Liver (tissue), 3 donors: Measurements from ENCODE around the gene PPFIBP1.

Experiments
- FOXA2 ChIP-seq: IDR thresholded peaks from 2 replicates; pipeline ENCODE4 v1.6.1; 2016; ENCODE audit warnings: antibody characterized with exemption
- TAF1 ChIP-seq: conservative IDR thresholded peaks from 2 replicates; pipeline ENCODE4 v1.6.1; 2016; ENCODE audit warnings: antibody characterized with exemption, mild to moderate bottlenecking
- YY1 ChIP-seq: IDR thresholded peaks from 2 replicates; pipeline ENCODE4 v1.6.1; 2016; ENCODE audit warnings: antibody characterized with exemption, mild to moderate bottlenecking
- TF ChIP-seq, protein P1 (sequence below): IDR thresholded peaks from 2 replicates; pipeline ENCODE4 v1.6.1; 2016; ENCODE audit warnings: antibody characterized with exemption
- TF ChIP-seq, protein P2 (sequence below): fragments of 150-350 bp; IDR thresholded peaks from 2 replicates; pipeline ENCODE4 v1.5.1; 2017; ENCODE audit warnings: improper control_type of control experiment, low read depth, low read length; ENCODE audit not compliant: missing input control
- donor health status: healthy.
- donor health status: healthy.

DNA sequence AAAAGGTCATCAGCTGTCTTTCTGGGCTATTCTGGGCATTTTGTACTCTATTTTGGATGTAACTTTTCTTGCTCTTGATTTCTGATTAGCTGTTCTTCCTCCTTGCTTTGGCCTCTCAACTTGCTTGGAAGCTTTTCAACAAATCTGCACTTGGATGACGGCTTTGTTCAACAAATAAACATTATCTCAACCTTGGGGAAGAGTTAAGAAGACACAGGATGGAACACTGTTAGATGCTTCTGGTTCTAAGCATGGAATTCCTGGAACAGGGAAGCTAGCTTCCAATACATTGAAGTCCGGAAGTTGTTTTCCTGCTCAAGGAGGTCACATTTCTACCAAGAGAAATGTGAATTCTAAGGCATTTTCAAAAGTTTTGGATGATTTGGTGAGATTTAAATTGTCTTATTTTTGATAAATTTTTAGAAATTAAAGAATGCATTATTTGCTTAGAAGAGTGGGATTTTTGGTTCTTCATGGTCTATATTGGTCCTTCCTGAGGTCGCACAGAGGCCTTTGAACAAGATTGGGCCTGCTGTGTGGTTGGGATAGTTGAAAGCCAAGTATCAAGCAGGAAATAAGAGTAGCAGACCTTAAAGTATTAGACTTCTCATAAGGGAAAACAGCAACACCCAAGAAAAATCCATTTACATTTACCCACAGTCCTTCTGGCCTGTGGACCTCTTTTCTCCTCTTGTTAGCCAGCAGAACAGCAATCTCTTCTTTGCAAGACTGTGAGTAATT lies 59.2 kb downstream of the PPFIBP1 start:
- TF ChIP-seq, protein P1, sequence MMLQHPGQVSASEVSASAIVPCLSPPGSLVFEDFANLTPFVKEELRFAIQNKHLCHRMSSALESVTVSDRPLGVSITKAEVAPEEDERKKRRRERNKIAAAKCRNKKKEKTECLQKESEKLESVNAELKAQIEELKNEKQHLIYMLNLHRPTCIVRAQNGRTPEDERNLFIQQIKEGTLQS, result no peak
- no peak for TF ChIP-seq TAF1
- no peak for TF ChIP-seq FOXA2
- TF ChIP-seq, protein P2, sequence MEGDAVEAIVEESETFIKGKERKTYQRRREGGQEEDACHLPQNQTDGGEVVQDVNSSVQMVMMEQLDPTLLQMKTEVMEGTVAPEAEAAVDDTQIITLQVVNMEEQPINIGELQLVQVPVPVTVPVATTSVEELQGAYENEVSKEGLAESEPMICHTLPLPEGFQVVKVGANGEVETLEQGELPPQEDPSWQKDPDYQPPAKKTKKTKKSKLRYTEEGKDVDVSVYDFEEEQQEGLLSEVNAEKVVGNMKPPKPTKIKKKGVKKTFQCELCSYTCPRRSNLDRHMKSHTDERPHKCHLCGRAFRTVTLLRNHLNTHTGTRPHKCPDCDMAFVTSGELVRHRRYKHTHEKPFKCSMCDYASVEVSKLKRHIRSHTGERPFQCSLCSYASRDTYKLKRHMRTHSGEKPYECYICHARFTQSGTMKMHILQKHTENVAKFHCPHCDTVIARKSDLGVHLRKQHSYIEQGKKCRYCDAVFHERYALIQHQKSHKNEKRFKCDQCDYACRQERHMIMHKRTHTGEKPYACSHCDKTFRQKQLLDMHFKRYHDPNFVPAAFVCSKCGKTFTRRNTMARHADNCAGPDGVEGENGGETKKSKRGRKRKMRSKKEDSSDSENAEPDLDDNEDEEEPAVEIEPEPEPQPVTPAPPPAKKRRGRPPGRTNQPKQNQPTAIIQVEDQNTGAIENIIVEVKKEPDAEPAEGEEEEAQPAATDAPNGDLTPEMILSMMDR, result no peak
- TF ChIP-seq YY1, result no peak
